NCI-H1694 (cell line): ENCODE data around the gene ACKR3.

ENCODE experiments used
- DNase-seq: peaks from one replicate; lab custom pipeline; 2025; lab: John Stamatoyannopoulos, UW

Gene ACKR3

DNA sequence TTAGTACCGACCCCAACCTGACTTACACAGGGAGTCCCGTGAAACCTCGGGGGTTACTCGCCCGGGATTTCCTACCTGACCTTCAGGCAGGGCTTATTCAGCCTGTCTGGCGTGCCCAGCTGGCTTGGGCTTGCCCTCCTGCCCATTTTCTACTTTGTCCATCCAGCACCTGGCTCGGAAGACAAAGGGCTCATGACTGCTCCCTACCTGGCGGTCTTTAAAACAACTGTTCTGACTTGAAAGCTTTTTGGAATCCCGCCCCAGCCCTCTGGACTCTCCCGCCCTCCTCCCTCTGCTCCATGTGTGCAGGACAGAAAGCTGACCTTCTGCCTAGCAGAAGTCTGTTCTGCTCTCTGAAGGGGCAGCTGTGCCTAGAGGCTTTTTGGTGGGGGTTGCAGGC, 43.1 kb downstream of the ACKR3 start:
- DNase-seq = no peak

DNA sequence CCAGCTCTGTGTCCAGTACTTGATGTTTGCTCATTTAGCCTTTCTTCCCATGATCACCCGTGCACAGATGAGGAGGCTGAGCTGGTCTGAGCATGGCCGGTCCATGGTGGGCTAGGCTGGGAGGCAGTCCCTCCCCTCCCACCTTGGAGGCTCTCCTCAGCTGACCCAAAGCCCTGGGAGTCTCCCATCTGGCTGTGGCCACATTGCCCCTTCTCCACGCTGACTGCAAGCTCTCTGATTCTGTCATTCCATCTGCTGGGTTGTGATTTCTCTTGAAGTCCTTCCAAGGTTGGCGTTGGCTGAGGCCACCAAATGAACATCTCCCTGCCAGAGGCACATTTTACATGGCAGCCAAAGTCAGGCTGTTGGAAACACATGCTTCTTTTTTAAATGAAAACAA, 44.0 kb downstream of the ACKR3 start:
- peak; percentile 55 for DNase-seq

DNA sequence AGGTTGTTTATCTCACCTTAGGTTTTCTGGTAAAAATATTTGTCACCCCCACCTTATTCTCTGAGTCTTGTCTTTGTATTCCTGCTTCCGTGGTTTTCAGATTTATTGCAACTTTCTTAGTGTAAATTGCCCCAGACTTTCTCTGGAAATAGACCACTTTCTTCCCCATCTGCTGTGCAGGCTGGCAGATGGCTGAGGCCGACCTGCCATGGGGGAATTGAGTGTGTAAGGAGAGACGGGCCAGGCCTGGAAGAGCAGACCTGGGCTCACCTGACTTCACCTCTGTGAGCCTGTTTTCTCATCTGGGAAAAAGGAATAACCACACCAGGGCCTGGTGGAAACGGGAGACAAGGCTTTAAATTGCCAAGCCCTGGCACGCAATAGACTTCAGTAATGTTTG, 44.9 kb downstream of the ACKR3 start:
- DNase-seq = peak; percentile 88

DNA sequence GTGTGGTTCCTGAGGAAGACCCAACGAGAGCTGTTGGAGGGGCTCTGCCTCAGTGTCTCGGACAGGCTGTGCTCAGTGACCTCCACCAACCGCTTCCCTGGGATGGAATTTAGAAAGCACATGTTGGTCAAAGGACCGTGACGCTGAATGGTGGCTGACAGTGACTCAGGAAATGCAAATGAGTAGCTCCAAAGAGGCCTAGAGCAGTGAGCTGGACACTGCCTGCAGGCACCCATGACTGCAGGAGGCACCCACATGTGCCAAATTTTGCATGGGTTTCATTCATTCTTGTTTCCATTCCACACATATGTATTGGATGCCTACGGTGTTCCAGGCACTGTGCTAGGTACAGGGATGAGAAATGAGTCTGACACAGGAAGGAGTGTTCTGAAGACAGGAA, 46.4 kb downstream of the ACKR3 start:
- DNase-seq = no peak

DNA sequence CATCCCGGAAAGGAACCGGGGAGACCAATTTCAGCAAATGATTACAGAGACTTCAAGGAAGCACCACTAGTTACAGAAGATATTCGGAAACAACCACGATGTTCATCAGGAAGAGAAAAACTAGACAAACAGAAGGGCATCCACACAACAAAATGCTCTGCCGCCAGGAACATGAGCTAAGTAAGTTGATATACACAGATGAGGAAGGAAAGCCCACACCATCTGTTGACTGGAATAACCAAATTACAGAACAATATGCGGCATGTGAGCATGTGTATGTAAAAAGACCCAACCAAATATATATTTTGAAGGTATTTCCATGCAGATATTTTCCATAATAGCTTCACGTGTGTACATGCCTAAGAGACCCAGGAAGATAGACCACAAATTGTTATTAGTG, 47.0 kb downstream of the ACKR3 start:
- peak; percentile 90 for DNase-seq

DNA sequence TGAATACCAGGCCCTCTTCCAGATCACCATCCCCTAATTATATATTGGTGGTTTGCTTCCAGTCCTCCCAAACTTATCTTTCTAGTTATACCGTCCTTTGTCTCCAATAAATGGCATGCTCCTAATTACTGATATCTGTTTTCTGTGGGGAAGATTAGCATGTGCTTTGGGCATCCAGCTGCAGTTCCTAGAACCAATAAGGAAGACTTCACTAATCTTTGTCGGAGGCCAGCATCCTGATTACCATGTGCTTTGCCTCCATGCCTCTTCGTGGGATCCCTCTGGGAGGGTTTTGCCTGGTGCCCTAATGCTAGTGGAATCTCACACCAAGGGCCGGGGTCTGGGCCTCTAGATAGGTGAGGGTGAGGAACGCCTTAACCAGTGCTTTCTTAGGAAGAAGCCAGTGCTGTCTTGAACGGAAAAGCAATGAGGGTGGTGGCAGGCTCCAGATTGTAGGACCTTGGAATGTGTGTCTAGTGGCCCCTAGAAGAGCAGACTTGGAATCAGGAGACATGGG, 47.7 kb downstream of the ACKR3 start:
- DNase-seq = no peak

DNA sequence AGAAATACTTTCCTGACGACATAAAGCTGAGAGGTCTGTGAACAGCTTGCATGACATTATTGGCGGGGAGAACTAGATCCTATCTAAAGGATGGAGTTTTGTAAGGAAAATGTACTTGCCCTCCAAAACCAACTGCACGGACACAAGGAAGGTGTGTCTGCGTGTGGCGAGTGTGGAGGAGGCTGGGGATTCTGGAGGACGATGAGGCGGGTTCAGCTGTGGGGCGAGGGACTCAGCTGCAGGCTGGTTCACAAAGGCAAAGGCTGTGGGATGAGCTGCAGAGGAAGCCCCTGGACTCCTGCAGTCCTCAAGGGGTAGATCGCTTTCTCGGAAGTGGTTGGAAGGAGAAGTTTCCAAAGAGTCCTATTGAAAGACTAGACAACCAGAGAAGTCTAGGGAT, 48.2 kb downstream of the ACKR3 start:
- no peak for DNase-seq

DNA sequence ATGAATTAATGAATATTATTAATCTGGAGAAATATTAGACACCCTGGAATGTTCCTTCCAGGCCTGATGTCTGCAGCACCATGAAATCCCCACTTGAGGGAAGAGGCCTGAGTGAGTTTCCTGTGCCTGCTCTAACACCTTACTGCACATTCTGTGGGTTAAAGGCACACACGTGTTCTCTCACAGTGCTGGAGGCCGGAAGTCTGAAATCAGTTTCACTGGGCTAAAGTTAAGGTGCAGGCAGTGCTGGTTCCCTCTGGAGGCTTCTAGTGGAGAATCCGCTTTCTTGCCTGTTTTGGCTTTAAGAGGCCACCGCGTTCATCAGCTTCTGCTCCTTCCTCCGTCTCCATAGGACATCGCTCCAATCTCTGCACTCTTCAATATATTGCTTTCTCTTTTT, 48.7 kb downstream of the ACKR3 start:
- DNase-seq = no peak

DNA sequence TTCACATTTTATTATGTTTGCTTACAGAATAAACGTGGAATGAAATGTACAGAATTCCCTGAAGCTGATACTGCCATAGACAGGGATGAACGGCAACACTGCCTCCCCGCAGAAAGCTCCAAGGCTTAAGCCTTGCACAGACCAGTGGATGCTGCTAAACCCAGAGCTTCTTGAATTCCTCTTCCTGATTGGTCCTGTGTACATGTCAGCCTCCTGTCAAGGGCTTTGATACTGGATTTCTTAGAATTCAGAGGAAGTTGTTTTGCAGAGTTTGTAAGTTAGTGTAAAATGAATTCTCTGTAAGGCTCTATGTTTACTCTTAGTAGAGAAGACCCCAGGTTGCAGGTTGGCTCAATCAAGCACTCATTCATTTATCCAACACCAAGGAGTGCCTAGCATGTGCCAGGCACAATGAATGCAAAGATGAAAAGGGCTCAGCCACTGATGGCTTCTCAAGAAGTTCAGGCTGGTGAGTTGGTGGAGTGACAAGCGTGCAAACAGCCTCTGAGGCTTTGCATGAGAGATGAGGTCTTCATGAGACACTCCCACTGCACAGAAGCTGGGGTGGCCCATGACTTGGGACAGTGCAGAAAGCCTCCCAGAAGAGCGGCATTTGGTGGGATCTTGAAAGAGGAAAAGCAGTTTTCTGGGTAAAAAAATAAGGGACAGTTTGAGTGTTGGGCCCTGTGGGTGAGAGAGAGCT, 50.4 kb downstream of the ACKR3 start:
- no peak for DNase-seq

DNA sequence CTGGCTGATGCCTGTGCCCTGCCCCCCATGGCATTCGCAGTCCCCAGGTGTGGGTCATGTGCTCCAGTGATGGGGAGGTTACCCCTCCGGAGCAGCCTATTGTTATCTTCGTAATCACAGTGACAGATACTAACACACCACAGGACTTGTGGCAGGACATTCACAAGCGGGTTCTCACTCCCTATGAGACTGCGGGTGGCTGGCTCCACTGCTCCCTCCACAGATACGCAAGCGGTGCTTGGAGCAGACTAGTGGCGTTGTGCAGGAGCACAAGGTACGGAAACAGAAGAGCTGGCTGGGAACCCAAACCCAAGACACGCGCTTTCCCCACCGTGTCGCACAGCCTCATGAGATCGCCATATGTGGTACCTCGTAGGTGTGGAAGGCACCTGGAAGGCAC, 52.2 kb downstream of the ACKR3 start:
- no peak for DNase-seq

DNA sequence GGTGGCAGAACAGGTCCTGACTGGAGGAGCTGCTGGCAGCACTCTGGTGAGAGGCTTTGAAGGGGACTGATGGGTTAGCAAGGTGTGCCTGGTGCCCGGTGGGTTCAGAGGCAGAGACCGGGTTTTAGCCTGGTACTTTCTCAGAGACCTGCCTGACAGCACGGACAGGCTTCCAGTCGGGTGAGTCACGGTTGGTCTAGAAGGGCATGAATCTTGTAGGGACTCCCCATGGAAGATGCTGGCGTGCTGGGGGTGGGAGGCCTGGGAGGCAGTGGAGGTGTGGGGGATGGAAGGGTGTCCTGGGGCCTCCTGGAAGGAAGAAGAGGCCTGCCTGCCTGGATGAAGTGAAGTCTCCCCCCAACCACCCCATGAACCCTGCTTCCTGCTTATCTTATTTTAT, 52.6 kb downstream of the ACKR3 start:
- DNase-seq = no peak

DNA sequence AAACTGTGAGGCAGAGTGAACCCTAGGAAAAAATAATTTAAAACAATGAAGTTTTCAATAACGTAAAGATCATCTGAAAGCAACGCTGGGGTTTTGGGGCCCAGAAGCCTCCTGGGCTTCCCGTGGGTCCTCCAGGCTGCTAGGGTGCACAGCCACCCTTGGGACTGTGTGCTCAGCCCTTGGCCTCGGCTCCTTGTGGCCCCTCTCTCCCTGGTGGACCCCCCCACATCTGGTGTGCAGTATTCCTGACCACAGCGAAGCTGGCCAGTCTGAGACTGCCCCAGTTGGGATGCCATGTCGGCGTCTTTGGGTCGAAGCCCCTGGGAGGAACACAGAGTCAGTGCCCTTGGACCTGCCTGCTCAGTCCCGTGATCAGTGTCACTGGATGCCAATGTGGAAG, 53.0 kb downstream of the ACKR3 start:
- DNase-seq = no peak

DNA sequence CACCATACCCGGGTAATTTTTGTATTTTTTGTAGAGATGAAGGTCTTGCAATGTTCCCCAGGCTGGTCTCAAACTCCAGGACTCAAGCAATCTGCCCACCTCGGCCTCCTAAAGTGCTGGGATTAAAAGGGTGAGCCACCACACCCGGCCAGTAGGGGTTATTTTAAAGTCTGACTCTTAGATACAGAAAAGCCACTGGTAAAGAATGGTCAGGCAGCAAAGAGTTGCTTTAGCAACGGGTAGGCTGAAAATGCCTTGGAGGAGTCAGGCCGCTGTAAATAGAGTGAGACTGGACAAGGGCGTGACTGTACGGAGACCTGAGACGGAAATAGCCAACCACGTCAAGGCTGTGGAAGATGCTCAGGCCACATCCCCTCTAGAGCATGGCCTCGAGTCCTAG, 54.2 kb downstream of the ACKR3 start:
- no peak for DNase-seq

DNA sequence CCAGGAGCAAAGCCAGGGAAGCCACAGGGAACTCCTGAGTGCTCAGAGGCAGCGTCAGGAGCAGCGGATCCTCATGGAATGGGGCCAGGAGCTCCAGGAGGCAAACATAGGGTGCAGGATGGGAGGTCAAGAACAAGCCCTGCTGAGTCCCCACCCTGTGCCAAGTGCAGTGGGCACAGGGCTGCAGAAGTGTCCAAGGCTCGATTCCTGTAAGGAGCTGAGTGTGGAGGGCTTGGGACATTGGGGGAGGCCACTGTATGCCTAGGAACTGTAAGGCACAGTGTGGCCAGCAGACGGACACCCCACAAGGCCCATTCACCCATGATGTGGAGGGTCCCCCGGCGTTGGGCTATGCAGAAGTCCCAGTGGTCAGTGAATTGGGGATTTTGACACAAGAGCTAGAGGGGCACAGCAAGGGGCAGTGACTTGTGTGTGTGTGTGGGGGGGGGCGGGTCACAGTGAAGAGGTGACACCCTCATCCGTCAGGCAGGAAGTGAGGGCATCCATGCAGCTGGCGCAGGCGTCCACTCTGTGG, 55.6 kb downstream of the ACKR3 start:
- no peak for DNase-seq

DNA sequence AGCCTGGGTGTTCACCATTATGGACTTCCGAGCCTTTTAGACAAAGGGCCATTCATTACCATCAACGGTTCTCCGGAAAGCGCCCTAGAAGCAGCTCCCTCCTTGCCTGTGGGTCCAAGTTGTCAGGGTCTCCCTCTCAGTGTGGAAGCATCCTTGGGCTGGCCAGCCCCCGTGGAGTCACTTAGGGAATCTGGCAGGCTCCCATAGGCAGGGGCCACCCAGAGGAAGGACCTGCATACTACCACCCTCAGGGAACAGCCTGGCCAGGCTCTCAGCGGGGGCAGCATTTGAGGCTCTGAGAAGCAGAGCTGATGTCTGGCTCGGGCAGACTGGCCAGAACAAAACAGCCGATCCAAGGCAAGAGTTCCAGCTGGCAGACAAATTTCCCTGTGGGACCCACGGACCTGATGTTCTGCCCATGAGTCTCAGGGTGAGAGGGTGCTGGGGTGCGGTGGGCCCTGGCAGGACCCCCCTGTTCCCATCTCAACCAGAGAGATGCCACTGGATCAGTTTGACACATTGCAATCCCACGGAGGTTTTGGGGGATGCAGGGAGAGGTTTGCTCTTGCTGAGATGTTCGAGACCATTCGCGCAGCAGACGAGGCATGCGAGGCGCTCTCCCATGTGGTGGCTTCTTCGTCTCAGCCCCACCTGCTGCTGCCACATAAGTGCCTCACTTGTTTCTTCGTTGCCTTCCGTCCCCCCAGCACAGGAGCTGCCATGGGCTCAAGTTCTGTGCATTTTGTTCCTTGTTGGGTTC, 56.9 kb downstream of the ACKR3 start:
- DNase-seq = no peak

DNA sequence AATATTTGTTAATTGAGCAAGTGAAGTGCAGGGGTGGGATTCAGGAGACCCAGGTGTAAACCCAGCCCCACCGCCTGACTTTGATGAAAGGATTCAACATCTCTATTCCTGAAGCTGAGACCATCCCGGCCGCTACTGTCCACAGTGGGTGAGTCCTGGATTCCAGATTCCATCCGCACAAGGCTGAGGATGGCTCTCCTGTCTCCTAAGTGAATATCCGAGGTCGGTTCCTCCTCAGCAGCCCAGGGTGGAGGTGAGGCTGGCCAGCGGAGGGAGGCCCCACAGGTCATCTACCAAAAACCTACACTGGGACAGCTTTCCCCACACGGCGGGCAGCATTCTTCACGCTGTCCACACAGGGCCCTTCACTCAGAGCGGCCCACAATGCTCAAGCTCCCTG, 57.6 kb downstream of the ACKR3 start:
- DNase-seq = no peak

DNA sequence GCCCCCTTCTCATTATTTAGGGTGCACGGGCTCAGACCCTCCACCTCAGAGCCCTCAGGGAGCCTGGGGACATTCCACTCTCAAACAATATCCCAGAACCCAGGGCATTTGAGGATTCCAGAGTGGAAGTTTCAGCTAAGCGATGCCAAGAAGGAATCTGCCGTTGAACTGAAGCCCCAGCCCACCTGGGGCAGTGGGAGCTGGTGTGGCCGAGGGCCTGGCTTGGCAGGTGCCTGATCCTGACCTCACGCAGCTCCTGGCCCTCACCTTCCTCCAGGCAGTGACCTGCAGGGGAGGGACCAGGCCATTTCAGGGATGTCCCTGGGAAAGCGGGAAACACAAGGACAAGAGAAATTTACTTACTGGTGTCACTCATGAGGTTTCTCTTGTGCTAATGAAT, 58.2 kb downstream of the ACKR3 start:
- no peak for DNase-seq

DNA sequence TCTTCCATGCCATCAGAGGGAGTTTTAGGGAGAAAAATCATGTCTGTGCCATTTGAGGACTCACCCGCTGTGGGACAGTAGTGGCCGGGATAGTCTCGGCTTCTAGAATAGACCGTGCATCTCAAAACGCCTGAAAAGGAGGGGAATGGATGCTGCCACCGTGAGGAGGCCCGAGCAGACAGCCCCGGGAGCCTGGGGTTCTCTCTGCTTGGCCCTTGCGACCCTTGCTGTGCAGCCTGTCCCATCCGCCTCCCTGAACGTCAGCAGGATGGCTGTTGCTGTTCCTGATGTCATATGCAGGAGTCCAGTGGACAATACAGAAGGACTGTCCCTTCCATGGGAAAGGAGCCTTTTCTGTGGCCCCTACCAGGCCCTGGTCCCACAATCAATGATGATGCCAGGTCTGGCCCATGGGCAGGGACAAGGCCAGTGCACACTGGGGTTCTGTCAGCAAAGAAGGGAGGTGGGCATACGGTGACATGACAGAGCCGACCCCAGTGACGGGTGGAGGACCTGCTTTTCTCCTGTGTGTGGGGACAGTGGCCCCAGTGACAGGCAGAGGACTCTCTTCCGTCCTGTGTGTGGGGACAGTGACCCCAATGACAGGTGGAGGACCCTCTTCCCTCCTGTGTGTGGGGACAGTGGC, 58.8 kb downstream of the ACKR3 start:
- DNase-seq = no peak

DNA sequence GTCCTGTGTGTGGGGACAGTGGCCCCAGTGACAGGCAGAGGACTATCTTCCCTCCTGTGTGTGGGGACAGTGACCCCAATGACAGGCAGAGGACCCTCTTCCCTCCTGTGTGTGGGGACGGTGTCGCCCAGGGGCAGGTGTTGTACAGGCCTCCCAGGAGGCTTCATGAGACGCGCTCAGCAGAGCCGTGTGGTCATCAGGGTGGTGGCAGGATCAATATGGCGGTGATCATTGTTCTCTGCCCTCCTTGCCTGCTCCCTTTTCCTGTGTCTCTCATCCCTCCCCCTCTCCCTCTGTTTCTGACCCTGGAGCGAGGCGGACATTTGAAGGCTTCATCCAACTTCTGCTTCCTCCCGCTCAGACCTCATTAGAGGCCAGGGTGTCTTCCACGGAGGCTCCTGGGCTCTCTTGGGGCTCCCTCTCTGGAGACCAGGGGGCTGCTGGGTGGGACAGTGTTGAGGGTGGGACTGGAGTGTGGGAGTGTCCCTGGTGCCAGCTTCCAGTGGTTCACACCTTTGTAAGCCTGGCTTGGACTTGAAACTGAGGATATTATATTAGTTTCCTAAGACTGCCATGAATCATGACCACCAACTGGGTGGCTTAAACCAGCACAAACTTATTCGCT, 59.5 kb downstream of the ACKR3 start:
- DNase-seq = no peak

DNA sequence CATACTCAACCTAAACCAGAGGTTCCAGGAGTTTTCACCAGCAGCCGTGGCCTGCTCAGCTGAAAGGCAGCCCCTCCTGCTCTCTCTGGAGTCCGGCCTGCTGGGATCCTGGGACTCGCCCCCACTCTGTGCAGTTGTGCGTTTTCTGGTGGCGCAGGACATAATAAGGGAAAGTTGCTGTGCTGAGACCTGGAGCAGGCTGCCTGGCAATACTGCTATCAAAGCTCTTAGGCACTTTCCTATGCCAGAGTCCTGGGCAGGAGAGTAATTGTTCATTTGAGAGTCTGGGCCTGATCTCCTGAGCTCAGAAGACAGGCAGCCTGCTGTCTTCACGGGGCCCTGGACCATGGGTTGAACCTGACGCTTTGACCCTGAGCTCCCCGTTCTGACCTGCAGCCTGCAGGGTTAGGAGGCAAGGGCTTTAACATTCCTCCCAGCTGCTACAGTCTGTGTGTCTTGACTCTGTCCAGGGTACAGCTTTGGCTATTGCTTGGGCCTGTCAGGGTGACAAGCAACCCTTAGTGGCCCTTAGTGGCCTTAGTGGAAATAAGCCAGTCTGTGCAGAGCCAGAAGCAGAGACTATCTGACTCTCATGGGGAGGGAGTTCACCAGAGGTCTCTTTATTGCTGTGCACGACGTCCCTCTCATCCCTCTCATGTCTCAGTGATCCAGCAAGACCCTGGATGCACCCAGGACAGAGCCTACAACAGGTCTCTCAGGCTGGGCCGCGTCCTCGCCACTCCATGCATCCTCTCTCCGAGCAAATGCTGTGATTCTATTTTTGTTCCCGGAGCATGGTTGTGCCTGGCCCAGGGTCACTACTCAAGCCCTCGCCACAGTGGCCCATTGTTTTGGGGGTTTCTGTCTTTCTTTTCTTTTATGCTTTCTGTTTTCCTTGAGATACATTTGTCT, 60.6 kb downstream of the ACKR3 start:
- DNase-seq = no peak

DNA sequence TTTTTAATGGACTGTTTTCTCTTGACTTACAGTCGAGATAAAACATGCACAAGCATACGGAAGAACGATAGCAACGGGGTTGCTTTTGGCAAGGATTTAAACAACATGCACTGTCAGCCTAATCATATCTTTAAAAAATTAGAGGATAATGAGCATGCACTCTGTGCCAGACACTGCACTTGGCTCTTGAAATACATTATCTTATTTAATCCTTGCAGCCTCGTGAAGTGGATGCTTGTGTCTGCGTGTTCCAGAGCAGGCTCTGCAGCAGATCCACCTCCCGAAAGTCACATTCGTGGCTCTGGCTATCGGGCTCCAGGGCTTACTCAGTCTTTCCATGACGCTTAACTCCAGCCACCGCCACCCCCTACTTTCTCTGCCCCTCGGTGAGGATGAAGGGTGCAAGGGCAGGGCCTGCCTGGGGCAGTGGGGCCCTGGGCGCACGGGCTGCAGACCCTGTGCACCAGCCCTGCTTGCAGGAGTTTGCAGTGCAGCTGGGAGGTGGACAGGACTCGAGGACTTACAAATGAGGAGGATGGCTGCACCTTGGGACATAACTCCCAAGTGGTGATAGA, 61.7 kb downstream of the ACKR3 start:
- DNase-seq = no peak
